Measurements from ENCODE around the gene ZSCAN31.
"Not testable (repeated sequence)": the region's sequence is repeated elsewhere in the genome, so short reads cannot be mapped to it uniquely, and the experiment has no call there.

The ZSCAN31 gene

DNA sequence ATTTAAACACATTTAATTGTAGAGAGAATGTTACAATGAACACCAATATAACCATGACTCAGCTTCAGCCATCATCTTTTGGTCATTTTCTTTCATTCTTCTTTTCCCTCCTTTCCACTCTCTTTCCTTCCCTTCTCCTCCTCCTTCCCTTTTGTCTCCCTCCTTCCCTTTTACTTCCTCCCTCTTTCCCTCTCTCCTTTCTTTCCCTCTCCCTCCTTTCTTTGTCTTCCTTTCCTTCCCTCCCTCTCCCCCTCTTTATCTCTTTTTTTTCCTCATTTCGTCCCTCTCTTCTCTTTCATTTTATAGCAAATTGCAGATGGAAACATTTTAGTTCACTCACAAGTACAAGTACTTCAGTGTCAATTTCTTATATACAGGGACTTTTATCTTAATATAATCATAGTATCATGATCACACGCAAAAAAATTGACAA, 15.6 kb upstream of the ZSCAN31 start:
- no peak for FAIRE-seq

DNA sequence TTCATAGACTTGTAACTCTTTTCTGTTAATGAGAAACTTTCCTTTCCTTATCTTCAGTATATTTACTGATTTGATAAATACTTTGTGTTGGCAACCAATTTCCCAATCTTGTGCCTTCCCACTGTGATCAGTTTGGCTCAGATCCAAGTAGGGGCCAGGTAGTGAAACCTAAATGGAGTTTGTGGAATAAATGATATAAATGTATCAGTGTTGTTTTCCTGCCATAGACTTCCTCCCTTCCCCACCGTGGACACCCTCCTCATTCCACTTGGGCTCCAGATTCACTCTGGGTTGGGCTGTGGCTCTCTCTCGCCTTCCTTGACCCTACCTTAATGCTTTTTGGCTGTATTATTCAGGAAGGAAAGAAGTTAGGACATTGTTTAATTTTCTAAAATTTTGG, 15.1 kb upstream of the ZSCAN31 start:
- no peak for FAIRE-seq

DNA sequence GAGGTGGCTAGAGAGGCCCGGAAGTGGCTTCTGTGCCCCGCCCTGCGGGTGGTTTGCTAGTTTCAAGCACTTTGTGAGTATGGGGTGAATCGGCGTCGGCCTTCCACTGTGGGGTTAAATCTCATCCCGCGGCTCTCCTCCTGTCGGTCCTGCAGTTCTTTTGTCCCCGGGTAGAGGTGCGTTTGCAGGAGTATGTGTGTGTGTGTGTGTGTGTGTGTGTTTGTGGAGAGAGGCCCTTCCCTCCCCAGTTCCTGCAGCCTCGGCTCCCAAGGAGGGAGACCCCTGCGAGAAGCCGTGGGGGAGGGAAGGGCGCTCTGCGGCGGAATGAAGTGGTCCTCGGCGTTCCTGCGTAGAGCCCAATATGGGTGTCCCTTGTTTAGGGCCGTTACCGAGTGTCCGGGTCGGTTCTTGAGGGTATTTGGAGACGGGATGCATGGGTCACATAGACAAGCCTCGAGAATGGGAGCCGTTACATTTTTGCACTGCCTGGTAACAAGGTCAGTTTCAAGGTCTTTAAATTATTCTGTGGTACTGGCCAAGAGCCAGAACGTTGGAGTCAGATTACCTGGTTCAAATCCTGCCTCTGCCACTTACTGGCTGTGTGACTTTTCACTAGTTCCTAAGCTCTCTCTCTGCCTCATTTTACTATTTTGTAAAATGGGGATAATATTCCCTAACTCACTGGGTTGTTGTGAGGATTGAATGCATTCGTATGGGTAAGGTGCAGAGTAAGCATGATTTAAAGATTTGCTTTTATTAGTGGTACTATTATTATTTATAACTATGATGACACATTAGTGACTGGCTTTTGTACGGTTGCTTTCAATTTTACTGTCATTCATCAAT, 14.2 kb upstream of the ZSCAN31 start, which contains the start of gene ZKSCAN3:
TSS of gene ZKSCAN3 (plus strand) at position 56 of the 846 bp plus-strand sequence. CDS start 9,640 bp downstream, outside the sequence.
- no peak for FAIRE-seq

DNA sequence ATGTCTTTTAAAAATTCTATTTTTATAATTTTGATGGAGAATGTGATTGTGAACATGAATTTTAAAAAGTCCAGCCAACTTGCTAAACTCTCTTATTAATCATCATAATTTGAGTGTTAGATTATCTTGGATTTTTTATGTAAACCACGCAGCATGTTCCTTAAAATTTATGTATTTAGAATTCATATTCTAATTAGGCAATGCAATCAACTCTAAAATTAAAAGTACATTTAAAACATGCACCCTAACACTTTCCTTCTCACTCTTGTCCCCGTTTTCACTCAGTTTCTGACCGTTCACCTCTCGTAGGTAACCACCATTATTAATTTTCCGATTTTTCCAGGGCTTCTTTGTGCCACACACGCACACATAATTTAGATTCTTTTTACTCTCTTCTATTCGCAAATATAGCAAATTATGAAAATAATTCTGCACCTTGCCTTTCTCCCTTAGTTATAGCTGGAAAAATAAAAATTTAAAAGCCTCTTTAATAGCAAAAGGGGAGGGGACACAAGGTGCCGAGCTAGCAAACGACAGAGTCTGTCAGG, 13.5 kb upstream of the ZSCAN31 start:
- FAIRE-seq: no peak

GRCh38 chr6:28347119-28347518, 11.2 kb upstream of the ZSCAN31 start:
- FAIRE-seq: no peak

DNA sequence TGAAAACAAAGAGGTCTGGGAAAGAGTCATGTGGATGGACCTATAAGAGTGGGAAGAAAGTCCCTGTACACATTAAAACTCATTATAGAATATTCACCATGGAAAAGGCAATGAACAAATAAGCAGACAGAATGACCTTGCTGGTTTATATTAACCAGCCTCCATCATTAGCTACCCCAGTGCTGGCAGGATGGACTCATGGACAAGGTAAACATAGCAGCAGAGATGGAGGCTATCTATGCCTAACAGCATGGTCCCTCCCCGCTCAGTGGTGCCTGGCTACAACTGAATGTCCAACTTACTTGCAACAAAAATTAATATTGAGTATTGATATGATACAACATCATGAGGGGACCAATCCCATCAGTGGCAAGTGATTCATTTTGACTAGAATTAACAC, 9.3 kb upstream of the ZSCAN31 start:
- FAIRE-seq: no peak

DNA sequence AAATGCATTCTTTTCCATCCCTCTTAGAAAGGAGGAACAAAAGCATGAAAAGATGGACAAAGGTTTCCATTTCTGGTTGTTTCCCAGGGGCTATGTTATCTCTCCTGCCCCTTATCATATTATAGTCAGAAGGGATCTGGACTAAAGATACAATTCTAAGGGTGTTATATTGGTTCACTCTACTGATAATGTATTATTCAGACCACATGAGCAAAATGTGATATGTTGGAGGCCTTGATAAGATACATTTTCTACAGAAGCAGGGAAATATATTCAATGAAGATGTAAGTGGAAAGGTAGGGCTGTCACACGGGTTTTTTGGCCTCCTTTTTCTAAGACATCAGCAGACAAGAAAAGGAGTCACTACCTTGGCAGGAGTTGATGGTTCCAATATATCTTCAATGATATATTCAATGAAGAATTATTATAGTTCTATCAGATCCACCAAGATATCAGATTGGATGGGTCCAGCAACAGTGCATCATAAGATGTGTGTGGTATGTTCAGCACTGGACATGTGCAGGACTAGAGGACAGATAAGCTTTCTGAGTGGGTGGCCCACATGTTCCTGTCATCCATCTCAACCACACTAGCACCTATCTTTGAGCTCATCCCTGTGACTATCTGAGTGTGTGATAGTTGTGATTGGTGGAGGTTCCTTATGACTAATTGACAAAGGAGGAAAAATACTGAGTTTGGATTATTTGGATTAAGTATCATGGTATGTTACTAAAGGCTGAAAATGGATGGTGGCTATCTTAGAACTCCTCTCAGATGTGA, 8.1 kb upstream of the ZSCAN31 start:
- FAIRE-seq: no peak

- no peak for FAIRE-seq
Measured at GRCh38 chr6:28340310-28341095, 4.6 kb upstream of the ZSCAN31 start.

GRCh38 chr6:28337121-28337520, 1.2 kb upstream of the ZSCAN31 start:
- FAIRE-seq: no peak

- no peak for FAIRE-seq
Measured at GRCh38 chr6:28336284-28337120, 554 bp upstream of the ZSCAN31 start.

GRCh38 chr6:28335040-28335563, 846 bp downstream of the ZSCAN31 start:
- FAIRE-seq: no peak

GRCh38 chr6:28334286-28335039, 1.5 kb downstream of the ZSCAN31 start:
- no peak for FAIRE-seq

- no peak for FAIRE-seq
Measured at GRCh38 chr6:28333599-28334018, 2.3 kb downstream of the ZSCAN31 start.

- FAIRE-seq: no peak
Measured at GRCh38 chr6:28333047-28333446, 2.9 kb downstream of the ZSCAN31 start.

GRCh38 chr6:28330041-28330440, 5.9 kb downstream of the ZSCAN31 start:
- FAIRE-seq: no peak

DNA sequence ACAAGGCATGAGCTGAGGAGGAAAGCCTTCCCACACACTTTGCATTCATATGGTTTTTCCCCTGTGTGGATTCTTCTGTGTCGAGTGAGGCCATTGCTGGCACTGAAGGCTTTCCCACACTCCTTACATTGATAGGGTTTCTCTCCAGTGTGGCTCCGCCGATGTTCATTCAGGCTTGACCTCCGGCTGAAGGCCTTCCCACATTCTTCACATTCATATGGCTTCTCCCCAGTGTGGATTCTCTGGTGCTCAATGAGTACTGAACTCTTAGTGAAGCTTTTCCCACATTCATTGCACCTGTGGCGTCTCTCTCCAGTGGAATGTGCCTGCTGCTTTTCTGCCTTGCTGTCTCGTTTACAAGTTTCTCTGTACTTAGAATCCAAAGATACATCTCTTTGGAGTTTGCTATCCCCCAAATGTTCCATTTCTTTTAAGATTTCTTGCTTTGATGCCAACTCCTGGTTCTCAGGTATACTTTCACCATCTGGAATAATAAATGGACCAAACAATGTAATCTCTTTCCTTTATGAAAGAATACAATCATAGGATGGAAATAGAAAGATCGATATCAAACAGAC, 9.5 kb downstream of the ZSCAN31 start:
- FAIRE-seq: no peak

DNA sequence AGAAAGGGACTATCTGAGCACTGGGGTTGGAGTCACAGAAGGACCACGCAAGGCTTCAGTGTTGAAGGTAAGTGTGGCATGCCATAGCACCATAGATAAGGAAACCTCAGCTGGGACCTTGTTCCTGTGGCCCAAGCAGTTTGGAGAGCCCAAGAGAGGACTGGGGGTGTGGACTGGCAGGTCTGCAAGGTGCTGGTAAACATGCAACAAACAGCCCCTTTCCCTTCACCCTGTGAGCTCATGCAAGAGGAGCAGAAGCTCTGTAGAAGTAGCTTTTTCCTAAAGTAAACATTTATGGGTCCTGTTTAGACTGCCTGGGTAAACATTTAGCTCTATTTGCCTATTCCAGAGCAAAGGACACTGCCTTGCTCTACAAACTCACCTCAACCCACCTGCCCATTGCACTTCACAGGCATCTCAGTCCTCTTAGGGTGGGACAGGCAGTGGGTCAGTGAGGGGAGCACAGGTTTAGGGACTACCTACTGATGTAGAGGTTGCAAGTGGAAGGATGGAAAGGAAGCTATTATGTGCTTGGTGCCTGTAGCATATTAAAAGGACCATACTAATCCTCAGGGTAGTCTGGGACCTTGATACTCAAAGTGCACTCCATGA, 12.0 kb downstream of the ZSCAN31 start:
- FAIRE-seq: no peak

DNA sequence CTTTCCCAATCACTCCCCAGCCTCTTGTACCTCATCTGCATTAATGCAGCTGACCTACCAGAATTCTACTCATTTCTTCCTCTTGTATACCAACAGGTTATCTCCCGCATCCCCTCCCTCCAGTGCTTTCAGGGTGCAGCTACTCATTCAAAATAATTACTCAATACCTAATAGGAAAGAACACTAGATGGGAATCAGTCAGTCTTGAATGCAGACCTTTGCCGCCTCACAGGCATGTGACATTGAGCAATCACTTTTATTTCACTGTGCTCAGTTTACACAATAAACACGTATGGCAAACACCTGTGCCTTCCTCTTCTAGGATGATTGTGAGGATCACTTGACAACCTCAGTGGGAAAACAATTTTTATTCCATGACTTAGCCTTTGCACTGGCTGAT, 13.3 kb downstream of the ZSCAN31 start:
- FAIRE-seq: no peak

DNA sequence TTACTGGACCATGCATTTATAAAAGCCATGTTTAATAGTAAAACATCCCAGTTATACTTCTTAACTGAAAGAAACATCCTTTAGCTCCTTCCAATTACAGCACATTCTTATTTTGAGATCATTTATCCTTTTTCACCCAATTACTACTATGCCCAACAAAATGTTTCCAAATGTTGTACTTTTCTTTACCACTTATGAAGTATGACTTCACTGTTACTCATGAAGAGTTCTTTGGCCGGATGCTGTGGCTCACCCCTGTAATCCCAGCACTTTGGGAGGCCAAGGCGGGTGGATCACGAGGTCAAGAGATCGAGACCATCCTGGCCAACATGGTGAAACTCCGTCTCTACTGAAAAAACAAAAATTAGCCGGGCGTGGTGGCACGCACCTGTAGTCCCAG, 18.1 kb downstream of the ZSCAN31 start:
- not testable (repeated sequence) for FAIRE-seq

GRCh38 chr6:28315628-28316027, 20.3 kb downstream of the ZSCAN31 start:
- no peak for FAIRE-seq
